Pancreas (tissue), 10 donors: ENCODE measurements around the gene ZNF639. TPM values are rescaled to one million over a fixed set of nuclear protein-coding genes. Genes with fewer than 3 reads are reported as not detected.
"Not testable (repeated sequence)": the region's sequence is repeated elsewhere in the genome, so short reads cannot be mapped to it uniquely, and the experiment has no call there.

Source experiments
- ATAC-seq, 4 donors: fragments of 200-7000 bp; cut with Tn5 transposase; one replicate each; pipeline versions ENCODE4 v1.8.0 to v1.9.1; 2020; ENCODE audit warnings: mild to moderate bottlenecking in 4 of 4, moderate library complexity in 4 of 4
- DNase-seq, 6 donors: peaks; one replicate each; pipeline ENCODE4 v3.0.0-alpha.2; 2020
- FAIRE-seq: peaks from 2 replicates; lab custom pipeline; 2012; peaks lifted over from hg19 to GRCh38; lab: Jason Lieb, UNC
- H3K27ac ChIP-seq, 4 donors: fragments of 200-600 bp; sonication (generic); 1 replicate in 3 of 4; 2 replicates in 1 of 4; pipeline versions ENCODE4 v1.5.0 to v1.8.0; 2020
- H3K27me3 ChIP-seq, 4 donors: fragments of 200-600 bp; one replicate each; pipeline ENCODE4 v1.8.0; 2021
- H3K36me3 ChIP-seq, 3 donors: fragments of 200-600 bp; sonication (generic) in 1 of 3; one replicate each; pipeline versions ENCODE4 v1.5.0 to v1.8.0; 2020 to 2021
- H3K4me1 ChIP-seq, 3 donors: fragments of 200-600 bp; one replicate each; pipeline ENCODE4 v1.8.0; 2021
- H3K4me3 ChIP-seq, 4 donors: fragments of 200-600 bp; sonication (generic) in 2 of 4; one replicate each; pipeline versions ENCODE4 v1.5.0 to v1.8.0; 2020 to 2021
- H3K9me3 ChIP-seq, 4 donors: fragments of 200-600 bp; one replicate each; pipeline ENCODE4 v1.8.0; 2021
- CTCF ChIP-seq, 4 donors: fragments of 200-600 bp; sonication (generic) in 3 of 4; IDR thresholded peaks; one replicate each; pipeline versions ENCODE4 v1.5.0 to v1.8.0; 2021; ENCODE audit warnings: antibody characterized with exemption in 4 of 4
- WGBS, 2 donors: extraction: QIAGEN DNeasy Blood & Tissue Kit; methylation state at CpG; one replicate each; pipeline ENCODE4 v1.1.7; 2013; 5-methylcytosine and 5-hydroxymethylcytosine counted together
- intact Hi-C, 3 donors: fragments of 100-400 bp; cut with DNase I; formaldehyde crosslinking; loops; one replicate each; pipeline versions ENCODE4 v1.11.1 to v1.14.2; 2022
- polyA plus RNA-seq, 2 donors: library from polyadenylated mRNA; stranded (reverse); fragments of 200-250 nt; gene quantifications; one replicate each; pipeline ENCODE4 v1.2.3, GENCODE V29; 2013
- total RNA-seq, 6 donors: library from RNA; stranded (reverse); fragmentation: NEBNext Ultra II Directional in 4 of 6; extraction: Animal tissue kit (Norgen Biotek cat#: 25700) in 4 of 6; gene quantifications; one replicate each; pipeline versions ENCODE4 v1.2.1 to v1.2.4, GENCODE V29; 2021 to 2023
- donor health status: healthy with polysubstance abuse.
- donor health status: DM: no; HTN: no; CAD: no; lungs with moderate emphysema.
- donor health status: DM: no; HTN: no; CAD: no.
- donor health status: control.
- donor health status: control.
- donor health status: Bipolar disorder and iron deficiency.
- donor health status: DM: yes; HTN: yes; CAD: no.
- donor health status: DM: no; HTN: no; CAD: no.
- donor health status: DM: no; HTN: no; CAD: no.
- donor health status: DM: yes; HTN: yes; CAD: no.

The ZNF639 gene
- total RNA-seq (10 to 100 TPM in 5 of 6 donors, 1 to 10 TPM in 1; 9.9 to 18.2 (median 13.2) TPM), polyA plus RNA-seq (10 to 100 TPM in 1 of 2 donors, 1 to 10 TPM in 1; 7.4 to 15.3 TPM)

GRCh38 chr3:179322286-179323196 is at the start of gene ZNF639:
ZNF639 (plus strand) TSS chr3:179323031; CDS start chr3:179328294, 5,263 bp downstream.
- H3K4me1 ChIP-seq = peaks cover 0 to 17% (median 0%) of the 10 kb centered on the region in 3 donors
- DNase-seq (peak; percentile 78 to 92 (median 84)), ATAC-seq (peak; percentile 78 to 91 (median 87)), FAIRE-seq (no peak)
- TF ChIP-seq CTCF (IDR thresholded peaks at IDR 0.05) = peak; percentile 65 to 84 (median 76)
- 0 to 1% methylated on average over 53 to 75 of the region's 75 CpGs for WGBS, 2 donors
- H3K27ac ChIP-seq = peak within 1 kb of the TSS; percentile 86 to 95 (median 92)
- no peaks in the 10 kb centered on the region for H3K9me3 ChIP-seq
- H3K27me3 ChIP-seq = no peaks in the 10 kb centered on the region
- intact Hi-C loops = no loop called here
- peak within 1 kb of the TSS; percentile 70 to 96 (median 77) for H3K4me3 ChIP-seq
- no peaks in the 10 kb centered on the region for H3K36me3 ChIP-seq

- FAIRE-seq, H3K27me3 ChIP-seq, H3K36me3 ChIP-seq, DNase-seq, H3K4me1 ChIP-seq, H3K4me3 ChIP-seq, H3K9me3 ChIP-seq, ATAC-seq, H3K27ac ChIP-seq, intact Hi-C loops: not testable (repeated sequence)
- 90 to 92% methylated on average over 2 of the region's 2 CpGs for WGBS, 2 donors
These were observed 48.4 kb upstream of the ZNF639 start for GRCh38 chr3:179274434-179274833.

- 53 to 59% methylated on average over 3 of the region's 3 CpGs for WGBS, 2 donors
- H3K4me1 ChIP-seq = no peaks in the 10 kb centered on the region
- FAIRE-seq = no peak
These were observed 46.8 kb upstream of the ZNF639 start for GRCh38 chr3:179276001-179276400.

GRCh38 chr3:179276743-179277142 is 46.1 kb upstream of the ZNF639 start:
- intact Hi-C loops = no loop called here
- no peaks in the 10 kb centered on the region for H3K36me3 ChIP-seq
- no peak overlapping the region for H3K27ac ChIP-seq
- H3K4me1 ChIP-seq = no peaks in the 10 kb centered on the region
- no peak for DNase-seq
- no peak for ATAC-seq
- no peak overlapping the region for H3K4me3 ChIP-seq
- TF ChIP-seq CTCF (IDR thresholded peaks at IDR 0.05) = no peak
- 73 to 79% methylated on average over 3 of the region's 3 CpGs for WGBS, 2 donors
- no peaks in the 10 kb centered on the region for H3K27me3 ChIP-seq
- FAIRE-seq = no peak
- no peaks in the 10 kb centered on the region for H3K9me3 ChIP-seq

More at GRCh38 chr3:179276001-179276400, 46.8 kb upstream of the ZNF639 start:
- Histone ChIP-seq H3K27me3 (no peaks in the 10 kb centered on the region), H3K27ac (no peak overlapping the region), H3K36me3 (no peaks in the 10 kb centered on the region), H3K4me3 (no peak overlapping the region), H3K9me3 (no peaks in the 10 kb centered on the region)
- intact Hi-C loops = no loop called here
- no peak for DNase-seq
- no peak for ATAC-seq
- no peak for TF ChIP-seq CTCF (IDR thresholded peaks at IDR 0.05)

GRCh38 chr3:179278151-179278550 is 44.7 kb upstream of the ZNF639 start:
- Histone ChIP-seq H3K27ac (no peak overlapping the region), H3K27me3 (no peaks in the 10 kb centered on the region), H3K36me3 (no peaks in the 10 kb centered on the region), H3K4me1 (no peaks in the 10 kb centered on the region), H3K4me3 (no peak overlapping the region), H3K9me3 (no peaks in the 10 kb centered on the region)
- DNase-seq = no peak
- no peak for ATAC-seq
- TF ChIP-seq CTCF (IDR thresholded peaks at IDR 0.05) = no peak
- 89 to 94% methylated on average over 1 of the region's 1 CpG for WGBS, 2 donors
- no peak for FAIRE-seq
- intact Hi-C loops = no loop called here
